ENCODE measurements around the gene CRACDL.

DNA sequence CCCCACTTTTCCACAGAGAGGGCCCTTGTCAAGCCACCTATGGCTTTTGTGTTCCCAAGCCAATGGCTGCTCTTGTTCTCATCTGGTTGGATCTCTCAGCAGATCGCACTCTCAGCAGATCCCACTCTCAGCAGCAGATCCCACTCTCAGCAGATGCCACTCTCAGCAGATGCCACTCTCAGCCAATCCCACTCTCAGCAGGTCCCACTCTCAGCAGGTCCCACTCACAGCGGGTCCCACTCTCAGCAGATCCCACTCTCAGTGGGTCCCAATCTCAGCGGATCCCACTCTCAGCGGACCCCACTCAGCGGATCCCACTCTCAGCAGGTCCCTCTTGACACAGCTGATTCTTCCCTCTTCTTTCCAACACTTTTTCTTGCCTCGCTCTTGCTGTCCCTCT lies 145.8 kb downstream of the CRACDL start:
- TF ChIP-seq ARNTL (CRISPR knock-in tag; IDR thresholded peaks at IDR 0.05; ENCODE audit: borderline replicate concordance, low read depth) (no peak), ZFP30 (CRISPR knock-in tag; IDR thresholded peaks at IDR 0.05) (no peak)

Data from SK-N-SH treated with all-trans-retinoic acid at 6 μM for 48 hours (cell line).